PFSK-1 (cell line): ENCODE data around the gene NMNAT3.

ENCODE experiments used
- FOXP2 ChIP-seq: optimal IDR thresholded peaks from 2 replicates; pipeline ENCODE3; 2011; ENCODE audit warnings: borderline replicate concordance, control low read depth, inconsistent platforms; ENCODE audit not compliant: insufficient read depth; ENCODE audit errors: extremely low read length, extremely low read depth
- POLR2AphosphoS5 ChIP-seq: IDR thresholded peaks from 2 replicates; pipeline ENCODE4 v1.6.1; 2012; ENCODE audit warnings: low read depth, mild to moderate bottlenecking, control low read depth, low read length, moderate library complexity
- REST ChIP-seq, 2 experiments: IDR thresholded peaks; 2 replicates each; pipeline versions ENCODE4 v1.6.1 to v1.8.0; 2011 to 2012; ENCODE audit warnings: low read depth in 2 of 2, low read length in 2 of 2, control low read depth in 1 of 2, inconsistent platforms in 1 of 2, mild to moderate bottlenecking in 1 of 2, moderate library complexity in 1 of 2; ENCODE audit not compliant: insufficient read depth in 1 of 2
- SIN3A ChIP-seq: IDR thresholded peaks from 2 replicates; pipeline ENCODE4 v1.6.1; 2012; ENCODE audit warnings: mild to moderate bottlenecking, low read length, moderate library complexity, borderline replicate concordance; ENCODE audit not compliant: insufficient read depth
- TAF1 ChIP-seq: IDR thresholded peaks from 2 replicates; pipeline ENCODE4 v1.6.1; 2012; ENCODE audit warnings: low read length, control low read depth, borderline replicate concordance; ENCODE audit not compliant: insufficient read depth

NMNAT3 gene

GRCh38 chr3:139524841-139525636 is 152.7 kb downstream of the NMNAT3 start:
- no peak for TF ChIP-seq REST (IDR thresholded peaks at IDR 0.05; ENCODE audit: insufficient read depth in 1 of 2, low read depth in 2 of 2, low read length in 2 of 2)
- no peak for TF ChIP-seq FOXP2
- TF ChIP-seq TAF1 = no peak
- TF ChIP-seq POLR2AphosphoS5 = no peak
- TF ChIP-seq SIN3A = no peak

- TF ChIP-seq REST (IDR thresholded peaks at IDR 0.05; ENCODE audit: insufficient read depth in 1 of 2, low read depth in 2 of 2, low read length in 2 of 2) (no peak), SIN3A (no peak), TAF1 (no peak), POLR2AphosphoS5 (no peak), FOXP2 (no peak)
These were observed 154.1 kb downstream of the NMNAT3 start for GRCh38 chr3:139523718-139524117.

- no peak for TF ChIP-seq FOXP2
- no peak for TF ChIP-seq POLR2AphosphoS5
- TF ChIP-seq SIN3A = no peak
- TF ChIP-seq TAF1 = no peak
- TF ChIP-seq REST (IDR thresholded peaks at IDR 0.05; ENCODE audit: insufficient read depth in 1 of 2, low read depth in 2 of 2, low read length in 2 of 2) = no peak
These were observed 154.6 kb downstream of the NMNAT3 start for GRCh38 chr3:139523166-139523565.

- TF ChIP-seq POLR2AphosphoS5 (no peak), TAF1 (no peak)
These were observed 155.4 kb downstream of the NMNAT3 start for GRCh38 chr3:139522421-139522820.

GRCh38 chr3:139521816-139522215 is 156.0 kb downstream of the NMNAT3 start:
- TF ChIP-seq SIN3A (no peak), FOXP2 (no peak), POLR2AphosphoS5 (no peak), TAF1 (no peak)

GRCh38 chr3:139521144-139521543 is 156.6 kb downstream of the NMNAT3 start:
- TF ChIP-seq SIN3A (no peak), TAF1 (no peak), FOXP2 (no peak), REST (IDR thresholded peaks at IDR 0.05; ENCODE audit: insufficient read depth in 1 of 2, low read depth in 2 of 2, low read length in 2 of 2) (no peak), POLR2AphosphoS5 (no peak)
